HG03342 (cell line): Measurements from ENCODE around the gene SERPINB6.
"Not testable (repeated sequence)": the region's sequence is repeated elsewhere in the genome, so short reads cannot be mapped to it uniquely, and the experiment has no call there.

Experiments
- ATAC-seq: cut with Tn5 transposase; IDR thresholded peaks from one replicate; pipeline ENCODE4 v1.9.1; 2021; ENCODE audit warnings: mild to moderate bottlenecking, moderate library complexity; ENCODE audit not compliant: unreplicated experiment

SERPINB6 gene

GRCh38 chr6:2971420-2972218, at the start of gene SERPINB6:
Gene SERPINB6 (minus strand): TSS chr6:2971567. CDS start chr6:2959332, 12,235 bp downstream.
- ATAC-seq, result no peak

GRCh38 chr6:3019749-3020320, 48.5 kb upstream of the SERPINB6 start:
- no peak for ATAC-seq

DNA sequence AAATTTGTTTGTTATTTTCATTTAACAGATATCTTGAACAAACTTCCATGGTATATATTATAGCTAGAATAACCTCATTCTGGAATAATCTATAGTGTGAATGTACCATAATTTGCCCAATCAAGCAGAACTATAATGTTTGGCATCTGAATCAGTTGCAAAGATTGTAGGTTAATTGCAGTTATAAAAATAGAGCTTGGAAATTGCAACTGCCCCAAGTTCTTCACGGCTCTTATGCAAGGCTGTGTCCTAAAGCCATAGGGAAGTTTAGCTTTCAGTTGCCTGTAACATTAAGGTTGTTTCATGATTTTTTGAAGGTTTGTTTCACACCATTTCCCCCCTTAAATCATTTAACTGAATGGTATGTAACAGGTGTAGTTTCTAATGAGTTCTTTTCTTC, 47.7 kb upstream of the SERPINB6 start:
- ATAC-seq, result no peak

DNA sequence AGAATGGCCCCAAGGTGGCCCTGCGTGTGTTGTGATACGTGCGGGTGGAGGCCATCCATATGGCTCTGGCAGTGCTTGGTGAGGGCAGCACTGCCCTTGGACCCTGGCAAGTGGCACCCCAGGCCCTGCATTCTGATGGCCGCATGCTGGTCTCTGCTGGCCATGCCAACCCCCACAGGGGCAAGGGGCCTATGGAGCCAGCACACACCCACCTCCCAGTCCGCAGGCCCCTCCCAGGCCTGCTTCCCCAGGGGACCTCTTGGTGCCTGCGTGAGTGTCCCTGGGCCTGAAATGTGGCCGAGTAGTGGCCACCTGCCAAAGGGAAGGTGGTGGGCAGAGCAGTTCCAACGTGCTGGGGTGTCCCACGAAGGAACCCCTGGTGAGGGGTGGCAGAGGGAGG, 45.9 kb upstream of the SERPINB6 start:
- ATAC-seq, result no peak

DNA sequence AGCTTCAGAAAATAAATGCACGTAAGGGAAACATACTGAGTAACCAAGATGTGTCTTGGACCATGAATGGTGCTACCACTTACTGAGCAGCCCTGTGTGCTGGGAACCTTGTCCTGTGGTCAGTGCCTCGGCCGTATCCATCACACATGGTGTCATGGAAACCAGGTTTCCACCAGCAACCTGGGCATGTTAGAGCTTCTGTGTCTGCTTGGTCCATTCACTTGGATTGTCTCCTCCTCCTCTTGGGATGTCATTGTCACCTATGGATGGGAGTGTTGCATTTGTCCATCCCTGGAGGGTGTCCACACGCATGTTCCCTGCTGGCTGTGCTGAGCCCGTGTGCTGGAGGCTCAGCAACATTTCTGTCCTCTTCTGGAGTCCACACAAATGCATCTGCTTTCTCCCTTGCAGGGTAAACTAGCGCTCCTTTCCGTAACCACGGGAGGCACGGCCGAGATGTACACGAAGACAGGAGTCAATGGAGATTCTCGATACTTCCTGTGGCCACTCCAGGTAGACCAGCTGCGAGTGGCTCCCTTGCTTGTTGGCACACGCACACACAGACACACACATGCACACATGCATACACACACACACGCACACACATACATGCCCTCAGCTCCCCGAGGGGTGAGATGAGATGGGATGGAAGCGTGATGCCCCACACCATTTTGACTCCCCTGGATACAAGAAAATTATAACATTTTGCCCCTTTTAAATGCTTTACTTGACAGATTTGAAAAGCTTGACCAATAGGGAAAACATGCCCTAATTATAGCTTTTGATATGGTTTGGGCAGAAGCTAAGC, 45.3 kb upstream of the SERPINB6 start:
- ATAC-seq, result no peak

DNA sequence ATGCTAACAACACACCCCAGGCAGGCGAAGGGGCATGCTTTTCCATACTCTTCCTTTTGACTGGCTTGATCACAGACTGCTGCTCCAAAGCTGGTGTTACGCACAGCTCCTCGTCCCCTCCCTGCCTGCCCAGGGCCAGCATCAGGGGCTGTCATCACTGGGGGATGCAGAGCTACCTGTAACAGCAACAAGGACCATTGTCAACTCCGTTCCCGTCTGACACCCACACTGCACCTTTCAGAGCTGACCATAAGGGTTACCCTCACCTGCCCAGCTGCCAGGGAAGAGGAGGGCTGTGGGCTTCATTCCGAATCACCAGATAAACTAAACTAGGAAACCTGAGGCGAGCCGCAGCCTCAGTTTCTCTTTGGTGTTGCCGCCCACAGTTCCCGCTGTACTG, 43.8 kb upstream of the SERPINB6 start:
- ATAC-seq, result no peak

GRCh38 chr6:3014675-3015066, 43.3 kb upstream of the SERPINB6 start:
- ATAC-seq, result no peak

GRCh38 chr6:3013901-3014674, 42.7 kb upstream of the SERPINB6 start:
- no peak for ATAC-seq

GRCh38 chr6:3013486-3013885, 42.1 kb upstream of the SERPINB6 start:
- no peak for ATAC-seq

DNA sequence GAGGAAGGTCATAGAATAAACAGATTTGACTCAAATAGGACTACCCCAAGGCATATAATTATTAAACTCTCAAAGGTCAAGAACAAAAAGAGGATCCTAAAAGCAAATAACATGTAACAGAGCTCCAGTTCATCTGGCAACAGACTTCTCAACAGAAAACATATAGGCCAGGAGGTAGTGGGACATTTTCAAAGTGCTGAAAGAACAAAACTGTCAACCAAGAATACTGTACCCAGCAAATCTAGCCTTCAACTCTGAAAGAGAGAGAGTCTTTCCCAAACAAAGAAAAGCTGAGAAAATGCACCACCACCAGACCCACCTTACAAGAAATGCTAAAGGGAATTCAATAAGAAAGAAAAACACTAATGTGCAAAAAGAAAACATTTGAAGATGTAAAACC, 40.2 kb upstream of the SERPINB6 start:
- no peak for ATAC-seq

- ATAC-seq, result no peak
Measured at GRCh38 chr6:3011158-3011557, 39.8 kb upstream of the SERPINB6 start.

- ATAC-seq, result no peak
Measured at GRCh38 chr6:3009930-3010329, 38.6 kb upstream of the SERPINB6 start.

GRCh38 chr6:3008712-3009265, 37.4 kb upstream of the SERPINB6 start:
- not testable (repeated sequence) for ATAC-seq

- ATAC-seq, result no peak
Measured at GRCh38 chr6:3007571-3007970, 36.2 kb upstream of the SERPINB6 start.

DNA sequence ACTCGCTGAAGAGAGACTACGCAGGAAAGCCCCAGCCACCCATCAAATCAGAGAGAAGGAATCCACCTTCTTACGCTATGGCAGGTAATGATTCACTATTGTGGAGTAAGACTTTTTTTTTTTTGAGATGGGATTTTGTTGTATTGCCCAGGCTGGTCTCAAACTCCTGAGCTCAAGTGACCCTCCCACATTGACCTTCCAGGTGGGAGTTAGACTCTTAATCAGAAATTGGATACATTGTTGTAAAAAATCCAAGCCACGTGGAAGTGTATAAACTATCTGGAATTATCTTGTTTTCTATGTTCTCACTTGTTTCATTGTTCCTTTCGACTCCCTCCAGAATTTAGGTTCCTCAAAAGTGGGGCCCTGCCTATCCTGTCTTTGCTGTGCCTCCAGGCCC, 35.1 kb upstream of the SERPINB6 start:
- no peak for ATAC-seq

DNA sequence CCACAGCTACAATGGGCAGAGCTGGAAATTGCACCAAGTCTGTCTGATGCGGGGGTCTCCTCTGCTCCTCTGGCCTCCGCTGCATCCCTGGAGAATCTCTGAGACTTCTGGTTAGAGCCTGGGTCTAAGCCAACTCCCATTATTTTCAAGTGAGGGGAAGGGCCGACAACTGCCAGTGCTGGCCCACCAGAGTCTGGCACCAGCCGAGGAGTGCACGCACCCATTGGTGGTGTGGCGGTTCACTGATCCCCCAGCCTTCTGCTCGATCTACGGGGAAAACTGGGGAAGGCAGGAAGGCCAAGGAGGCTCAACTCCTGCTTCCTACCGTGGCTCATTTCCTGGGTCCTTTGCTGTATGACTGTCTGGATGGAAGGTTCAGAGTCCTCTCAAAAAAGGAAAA, 34.5 kb upstream of the SERPINB6 start:
- ATAC-seq, result no peak

DNA sequence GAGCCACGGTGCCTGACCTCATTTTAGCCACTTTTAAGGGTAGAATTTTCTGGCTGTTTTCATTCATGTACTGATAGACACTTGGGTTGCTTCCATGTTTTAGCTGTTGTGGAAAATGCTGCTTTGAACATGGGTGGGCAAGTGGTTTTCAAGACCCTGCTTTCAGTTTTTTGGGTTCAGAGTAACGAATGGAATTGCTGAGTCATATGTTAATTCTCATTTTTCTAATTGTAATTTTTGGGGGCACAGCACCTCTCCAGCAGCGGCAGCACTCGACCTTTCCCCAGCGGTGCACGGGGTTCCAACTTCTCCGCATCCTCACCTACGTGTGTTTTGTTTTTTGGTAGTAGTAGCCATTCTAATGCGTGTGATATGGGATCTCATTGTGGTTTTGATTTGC, 33.7 kb upstream of the SERPINB6 start:
- no peak for ATAC-seq

DNA sequence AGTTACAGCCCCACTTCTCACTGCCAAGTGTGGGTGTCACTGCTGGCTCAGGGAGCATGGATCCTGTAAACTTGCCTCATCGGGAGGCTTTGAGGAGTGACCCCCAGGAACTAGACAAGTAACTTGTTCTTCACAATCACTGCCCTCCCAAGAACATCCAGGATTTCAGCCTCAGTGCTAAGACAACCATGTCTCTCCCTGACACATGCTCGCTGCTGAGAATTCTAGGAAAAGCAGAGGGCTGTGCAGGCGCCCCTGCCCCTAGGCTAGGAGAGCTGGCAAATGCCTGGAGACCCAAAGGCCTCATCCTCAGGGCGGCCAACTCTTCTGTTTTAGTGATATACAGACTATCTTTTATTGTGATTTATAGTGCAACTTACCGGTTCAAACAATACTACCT, 31.9 kb upstream of the SERPINB6 start:
- ATAC-seq, result not testable (repeated sequence)

GRCh38 chr6:3001773-3002293, 30.5 kb upstream of the SERPINB6 start:
- ATAC-seq, result no peak

DNA sequence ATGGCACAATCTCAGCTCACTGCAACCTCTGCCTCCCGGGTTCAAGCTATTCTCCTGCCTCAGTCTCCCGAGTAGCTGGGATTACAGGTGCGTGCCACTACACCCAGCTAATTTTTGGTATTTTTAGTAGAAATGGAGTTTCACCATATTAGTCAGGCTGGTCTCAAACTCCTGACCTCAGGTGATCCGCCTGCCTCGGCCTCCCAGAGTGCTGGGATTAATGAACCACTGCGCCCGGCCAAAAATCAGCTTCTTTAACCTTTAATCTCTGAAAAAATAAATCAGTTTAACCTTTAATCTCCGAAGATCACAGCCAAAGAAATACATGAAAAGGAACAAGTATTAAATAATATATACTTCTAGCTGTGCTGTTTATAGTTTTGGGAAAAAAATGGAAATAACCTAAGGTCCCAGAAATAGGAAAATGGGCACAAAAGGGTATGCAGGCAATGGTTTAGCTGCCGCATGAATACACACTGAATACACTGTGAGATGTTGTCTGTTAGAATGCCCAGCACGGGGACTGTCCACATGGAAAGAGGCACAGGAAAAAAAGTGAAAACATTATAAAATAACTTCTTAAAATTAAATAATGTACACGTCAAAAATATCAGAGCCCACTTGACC, 29.9 kb upstream of the SERPINB6 start:
- no peak for ATAC-seq
